ENCODE results near the gene GNAL.
"Not testable (repeated sequence)": the region's sequence is repeated elsewhere in the genome, so short reads cannot be mapped to it uniquely, and the experiment has no call there.

The GNAL gene

DNA sequence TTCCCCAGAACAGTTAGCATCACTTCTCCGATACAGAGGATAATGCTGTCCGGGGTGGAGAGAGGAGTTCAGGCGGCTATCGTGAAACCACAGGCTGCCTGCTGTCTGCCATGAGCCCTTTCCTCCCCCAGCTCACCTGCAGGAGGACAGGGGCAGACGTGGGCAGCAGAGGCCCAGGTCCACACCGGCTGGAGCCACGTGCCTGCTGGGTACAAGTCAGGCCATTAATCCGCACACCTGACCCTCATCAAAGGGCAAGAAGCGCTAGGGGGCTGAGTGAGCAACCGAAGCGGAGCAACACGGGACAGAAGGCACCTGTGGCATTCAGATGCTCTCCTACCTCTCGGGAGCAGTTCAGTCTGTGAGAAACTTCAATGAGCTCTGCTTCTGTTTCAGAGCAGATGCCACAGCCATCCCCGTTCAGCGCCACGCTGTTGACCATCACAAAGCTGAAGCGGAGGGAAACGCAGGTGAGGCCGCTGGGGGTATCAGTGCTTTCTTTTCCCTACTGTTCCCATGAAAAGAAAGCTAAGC lies 197.6 kb downstream of the GNAL start:
- no peak for DNase-seq (ENCODE audit: low read depth)
- H3K4me3 ChIP-seq (ENCODE audit: low read depth, low read length) = no peak overlapping the region
- TF ChIP-seq CTCF (IDR thresholded peaks at IDR 0.05; ENCODE audit: control insufficient read depth, extremely low read depth, insufficient read depth) = no peak

GRCh38 chr18:11887328-11888128 lies 198.5 kb downstream of the GNAL start:
- no peak for DNase-seq (ENCODE audit: low read depth)
- H3K4me3 ChIP-seq (ENCODE audit: low read depth, low read length) = no peak overlapping the region
- TF ChIP-seq CTCF (IDR thresholded peaks at IDR 0.05; ENCODE audit: control insufficient read depth, extremely low read depth, insufficient read depth) = no peak

DNA sequence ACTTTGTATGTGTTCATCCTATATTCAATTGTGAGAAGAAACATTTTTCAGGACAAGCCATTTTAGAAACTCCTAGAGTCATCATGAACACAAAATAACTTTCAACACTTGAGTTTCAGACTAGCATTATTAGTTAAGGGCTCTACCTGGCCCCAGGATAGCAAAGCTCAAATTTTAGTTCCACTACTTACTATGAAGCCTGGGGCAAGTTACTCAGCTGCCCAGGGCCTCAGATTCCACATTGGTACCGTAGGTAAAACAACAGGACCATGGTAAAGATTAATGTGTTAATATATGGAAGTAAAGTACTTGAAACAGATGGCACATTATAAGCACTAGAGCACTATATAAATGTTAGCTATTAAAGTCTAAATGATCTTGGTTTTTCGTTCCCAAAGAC lies 199.7 kb downstream of the GNAL start:
- no peak for DNase-seq (ENCODE audit: low read depth)
- TF ChIP-seq CTCF (IDR thresholded peaks at IDR 0.05; ENCODE audit: control insufficient read depth, extremely low read depth, insufficient read depth) = no peak
- H3K4me3 ChIP-seq (ENCODE audit: low read depth, low read length) = no peak overlapping the region

GRCh38 chr18:11889284-11889683 lies 200.2 kb downstream of the GNAL start:
- no peak overlapping the region for H3K4me3 ChIP-seq (ENCODE audit: low read depth, low read length)
- no peak for TF ChIP-seq CTCF (IDR thresholded peaks at IDR 0.05; ENCODE audit: control insufficient read depth, extremely low read depth, insufficient read depth)
- no peak for DNase-seq (ENCODE audit: low read depth)

DNA sequence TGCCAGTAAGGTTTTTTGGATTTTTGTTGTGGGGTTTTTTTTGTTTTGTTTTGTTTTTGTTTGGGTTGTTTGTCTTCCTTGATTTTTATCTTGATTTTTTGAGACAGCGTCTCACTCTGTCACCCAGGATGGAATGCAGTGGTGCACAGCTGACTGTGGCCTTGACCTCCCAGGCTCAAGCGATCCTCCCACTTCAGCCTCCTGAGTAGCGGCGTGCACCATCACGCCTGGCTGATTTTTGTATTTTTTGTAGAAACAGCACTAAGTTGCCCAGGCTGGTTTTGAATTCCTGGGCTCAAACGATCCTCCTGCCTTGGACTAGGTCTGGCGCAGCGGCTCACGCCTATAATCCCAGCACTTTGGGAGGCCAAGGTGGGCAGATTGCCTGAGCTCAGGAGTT lies 202.7 kb downstream of the GNAL start:
- H3K4me3 ChIP-seq (ENCODE audit: low read depth, low read length) = no peak overlapping the region
- TF ChIP-seq CTCF (IDR thresholded peaks at IDR 0.05; ENCODE audit: control insufficient read depth, extremely low read depth, insufficient read depth) = no peak
- DNase-seq (ENCODE audit: low read depth) = no peak

DNA sequence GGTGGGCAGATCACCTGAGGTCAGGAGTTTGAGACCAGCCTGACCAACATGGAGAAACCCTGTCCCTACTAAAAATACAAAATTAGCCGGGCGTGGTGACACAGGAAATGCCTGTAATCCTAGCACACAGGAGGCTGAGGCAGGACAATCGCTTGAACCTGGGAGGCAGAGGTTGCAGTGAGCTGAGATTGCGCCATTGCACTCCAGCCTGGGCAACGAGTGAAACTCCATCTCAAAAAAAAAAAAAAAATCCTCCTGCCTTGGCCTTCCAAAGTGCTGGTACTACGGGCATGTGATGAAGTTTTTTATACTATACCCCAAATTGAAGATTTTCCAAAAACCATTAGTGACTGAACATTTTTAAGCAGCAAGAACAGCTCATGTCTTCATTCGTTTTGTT lies 203.4 kb downstream of the GNAL start:
- H3K4me3 ChIP-seq (ENCODE audit: low read depth, low read length) = not testable (repeated sequence)

GRCh38 chr18:11897781-11898180 lies 208.7 kb downstream of the GNAL start:
- DNase-seq (ENCODE audit: low read depth) = no peak
- TF ChIP-seq CTCF (IDR thresholded peaks at IDR 0.05; ENCODE audit: control insufficient read depth, extremely low read depth, insufficient read depth) = no peak
- no peak overlapping the region for H3K4me3 ChIP-seq (ENCODE audit: low read depth, low read length)

More for the DNA sequence above, 203.4 kb downstream of the GNAL start:
- not testable (repeated sequence) for DNase-seq (ENCODE audit: low read depth)
